ENCODE data around the gene PDE4D.

GRCh38 chr5:59746241-59746765, 147.2 kb downstream of the PDE4D start:
- TF ChIP-seq CTCF (IDR thresholded peaks at IDR 0.05) (no peak), EZH2 (IDR thresholded peaks at IDR 0.05) (no peak)

All from neural progenitor cell (in vitro differentiated cells).